ENCODE data around the gene ST6GALNAC2.
"Not testable (repeated sequence)": the region's sequence is repeated elsewhere in the genome, so short reads cannot be mapped to it uniquely, and the experiment has no call there.

ST6GALNAC2 gene

DNA sequence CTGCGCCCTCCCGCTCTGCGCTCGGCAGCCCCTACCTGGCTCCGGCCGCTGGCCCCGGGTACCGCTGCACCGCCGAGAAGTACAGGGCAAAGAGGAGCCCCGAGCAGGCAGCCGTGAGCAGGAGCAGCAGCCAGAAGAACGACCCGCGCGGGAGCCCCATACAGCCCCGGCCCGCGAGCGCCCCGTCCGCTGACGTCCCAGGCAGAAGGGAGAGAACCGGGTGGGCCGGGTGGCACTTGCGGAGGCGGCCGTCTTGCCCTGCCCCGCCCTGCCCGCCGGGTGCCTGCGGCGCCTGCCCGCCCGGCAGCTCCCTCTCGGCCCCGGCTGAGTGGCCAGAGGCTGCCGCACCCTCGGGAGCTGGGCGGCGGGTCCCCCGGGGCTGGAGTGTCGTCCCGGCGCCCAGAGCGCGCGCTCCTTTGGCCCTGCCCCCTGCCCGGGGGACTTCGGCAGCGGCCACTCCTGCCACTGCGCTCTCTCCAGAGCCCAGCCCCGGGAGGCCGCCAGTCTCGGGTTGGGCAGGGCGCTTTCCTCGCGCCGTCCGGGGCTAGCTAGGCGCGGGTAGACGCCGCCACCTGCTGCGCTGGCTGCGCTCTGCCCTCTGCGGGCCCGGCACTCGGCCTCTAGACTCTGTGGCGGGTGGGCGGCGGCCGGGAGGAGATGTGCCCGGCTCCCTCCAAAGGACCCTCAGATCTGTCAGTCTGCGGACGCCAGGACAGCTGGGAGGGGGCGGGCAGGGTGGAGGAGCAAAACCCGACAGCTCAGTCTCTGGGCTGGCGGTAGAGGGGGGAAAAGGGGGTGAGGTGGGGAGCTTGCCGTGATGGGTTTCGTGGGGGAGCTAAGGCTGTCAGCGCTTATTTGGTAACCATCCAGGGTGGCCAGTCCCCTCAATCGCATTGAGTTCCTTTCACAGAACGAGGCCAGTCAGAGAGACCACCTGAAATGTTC, at the start of gene ST6GALNAC2:
Gene ST6GALNAC2, minus strand, starts transcription at position 212 of the 945 bp plus-strand sequence. Its CDS starts 52 bp downstream, at position 160.
- DNase-seq (ENCODE audit: low read depth in 2 of 2) = no peak

DNA sequence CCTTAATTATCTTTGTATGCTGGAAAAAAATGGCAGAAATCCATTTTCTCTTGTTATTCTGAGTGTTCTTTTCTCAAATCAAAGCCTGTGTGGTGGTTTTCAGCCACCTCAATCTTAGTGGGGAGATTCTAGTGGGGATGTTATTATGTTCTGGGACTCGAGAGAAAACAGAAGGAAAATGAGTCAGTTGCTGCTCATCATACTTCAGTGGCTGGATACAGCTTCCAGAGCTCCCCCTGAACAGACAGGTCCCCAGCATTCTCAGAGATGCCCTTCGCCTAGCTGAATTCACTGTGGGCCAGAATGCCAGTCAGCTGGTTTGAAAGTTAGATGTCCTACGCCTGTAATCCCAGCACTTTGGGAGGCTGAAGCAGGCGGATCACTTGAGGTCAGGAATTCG, 49.4 kb upstream of the ST6GALNAC2 start:
- no peak for DNase-seq (ENCODE audit: low read depth in 2 of 2)

- no peak for DNase-seq (ENCODE audit: low read depth in 2 of 2)
Observed at GRCh38 chr17:76633628-76634328, 48.1 kb upstream of the ST6GALNAC2 start.

DNA sequence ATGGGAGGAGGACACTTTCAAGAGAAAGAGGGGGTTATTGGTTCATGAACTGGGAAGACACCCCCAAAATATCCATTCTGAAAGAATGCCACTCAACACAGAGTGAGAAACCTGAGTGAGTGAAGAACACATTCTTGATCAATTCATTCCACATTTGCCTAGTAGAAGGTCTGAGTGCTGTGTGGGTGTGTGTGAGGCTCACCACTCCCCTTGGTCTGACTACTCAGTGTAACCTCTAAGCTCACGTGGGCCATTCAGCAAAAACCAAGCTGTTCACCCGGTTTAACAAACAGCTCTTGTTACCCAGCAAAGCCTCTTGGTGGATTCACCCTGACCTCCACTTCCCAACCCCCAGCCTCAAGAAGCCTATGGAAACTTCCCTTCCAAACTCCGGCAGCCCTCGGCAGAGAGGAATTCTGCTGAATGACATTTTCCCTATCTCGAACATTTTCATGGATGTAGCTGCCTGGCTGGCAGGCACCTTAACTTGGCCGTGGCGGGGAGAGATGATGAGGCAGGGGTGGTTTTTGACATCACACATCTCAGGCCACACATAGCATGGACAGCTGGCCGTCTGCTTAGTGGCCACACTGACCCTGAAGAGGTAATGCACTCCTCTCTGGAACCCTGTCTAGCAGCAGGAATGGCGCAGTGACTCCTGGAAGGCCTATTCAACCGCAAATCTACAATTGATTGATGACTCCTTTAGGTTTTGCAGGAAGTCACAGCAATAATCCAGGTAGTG, 46.3 kb upstream of the ST6GALNAC2 start:
- peak in 1 of 2 donors; percentile 14 for DNase-seq (ENCODE audit: low read depth in 2 of 2)

DNA sequence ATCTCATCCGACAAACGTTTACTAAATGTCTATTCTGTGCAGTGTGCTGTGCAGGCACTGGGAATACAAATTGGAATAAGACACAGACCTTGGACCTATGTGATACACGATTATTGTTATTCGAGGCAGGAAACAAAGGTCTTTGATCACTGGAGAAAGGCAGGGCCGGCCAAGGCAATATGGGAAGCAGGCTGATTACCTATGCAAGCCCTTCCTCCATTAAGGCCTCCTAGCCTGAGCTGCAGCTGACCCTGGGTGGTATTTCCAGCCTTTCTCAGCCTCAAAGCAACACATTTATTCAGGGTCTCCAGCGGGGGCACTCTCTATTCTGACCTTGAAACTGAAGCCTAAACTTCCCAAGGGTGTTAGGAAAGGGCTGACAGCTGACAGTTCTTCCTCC, 44.5 kb upstream of the ST6GALNAC2 start:
- DNase-seq (ENCODE audit: low read depth in 2 of 2) = no peak

GRCh38 chr17:76627510-76627909, 41.9 kb upstream of the ST6GALNAC2 start:
- DNase-seq (ENCODE audit: low read depth in 2 of 2) = no peak

GRCh38 chr17:76626442-76626841, 40.8 kb upstream of the ST6GALNAC2 start:
- no peak for DNase-seq (ENCODE audit: low read depth in 2 of 2)

GRCh38 chr17:76625496-76625895, 39.8 kb upstream of the ST6GALNAC2 start:
- no peak for DNase-seq (ENCODE audit: low read depth in 2 of 2)

- peak; percentile 53 to 54 for DNase-seq (ENCODE audit: low read depth in 2 of 2)
Observed at GRCh38 chr17:76623271-76624146, 37.8 kb upstream of the ST6GALNAC2 start.

- DNase-seq (ENCODE audit: low read depth in 2 of 2) = no peak
Observed at GRCh38 chr17:76617838-76618237, 32.2 kb upstream of the ST6GALNAC2 start.

- no peak for DNase-seq (ENCODE audit: low read depth in 2 of 2)
Observed at GRCh38 chr17:76614912-76615617, 29.4 kb upstream of the ST6GALNAC2 start.

- DNase-seq (ENCODE audit: low read depth in 2 of 2) = not testable (repeated sequence)
Observed at GRCh38 chr17:76614064-76614759, 28.6 kb upstream of the ST6GALNAC2 start.

- DNase-seq (ENCODE audit: low read depth in 2 of 2) = no peak
Observed at GRCh38 chr17:76612977-76613851, 27.6 kb upstream of the ST6GALNAC2 start.

DNA sequence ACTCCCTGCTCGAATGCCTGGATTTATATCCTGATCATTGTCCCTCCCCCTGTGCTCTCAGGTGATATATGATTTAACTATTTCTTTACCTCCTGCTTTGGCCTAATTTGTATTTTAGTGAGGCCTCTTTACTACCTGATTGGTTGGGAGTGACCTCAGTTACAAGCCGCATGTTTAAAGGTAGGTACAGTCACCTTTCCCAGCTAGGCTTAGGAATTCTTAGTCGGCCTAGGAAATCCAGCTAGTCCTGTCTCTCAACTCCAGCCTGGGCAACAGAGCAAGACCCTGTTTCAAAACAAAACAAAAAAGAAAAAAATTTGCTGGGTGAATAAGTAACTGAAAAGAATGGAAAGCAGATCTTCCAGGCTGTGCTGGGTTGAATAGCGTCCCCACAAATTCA, 26.8 kb upstream of the ST6GALNAC2 start:
- DNase-seq (ENCODE audit: low read depth in 2 of 2) = no peak

GRCh38 chr17:76611758-76612157, 26.1 kb upstream of the ST6GALNAC2 start:
- no peak for DNase-seq (ENCODE audit: low read depth in 2 of 2)

DNA sequence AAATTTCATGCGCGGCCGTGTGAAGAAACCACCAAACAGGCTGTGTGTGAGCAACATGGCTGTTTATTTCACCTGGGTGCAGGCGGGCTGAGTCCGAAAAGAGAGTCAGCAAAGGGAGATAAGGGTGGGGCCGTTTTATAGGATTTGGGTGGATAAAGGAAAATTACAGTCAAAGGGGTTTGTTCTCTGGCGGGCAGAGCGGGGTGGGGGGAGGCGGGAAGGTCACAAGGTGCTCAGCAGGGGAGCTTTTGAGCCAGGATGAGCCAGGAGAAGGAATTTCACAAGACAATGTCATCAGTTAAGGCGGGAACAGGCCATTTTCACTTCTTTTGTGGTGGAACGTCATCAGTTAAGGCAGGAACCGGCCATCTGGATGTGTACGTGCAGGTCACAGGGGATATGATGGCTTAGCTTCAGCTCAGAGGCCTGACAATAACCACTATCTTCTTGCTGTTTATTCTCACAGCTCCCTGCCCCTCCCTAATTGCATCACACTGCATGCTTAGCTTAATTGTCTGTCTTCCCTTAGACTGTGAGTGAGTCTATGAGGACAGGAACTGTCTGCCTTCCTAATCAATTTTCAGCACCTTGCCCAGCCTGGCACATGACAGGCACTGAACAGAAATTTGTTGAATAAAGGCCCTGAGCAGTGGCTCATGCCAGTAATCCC, 25.6 kb upstream of the ST6GALNAC2 start:
- not testable (repeated sequence) for DNase-seq (ENCODE audit: low read depth in 2 of 2)

DNA sequence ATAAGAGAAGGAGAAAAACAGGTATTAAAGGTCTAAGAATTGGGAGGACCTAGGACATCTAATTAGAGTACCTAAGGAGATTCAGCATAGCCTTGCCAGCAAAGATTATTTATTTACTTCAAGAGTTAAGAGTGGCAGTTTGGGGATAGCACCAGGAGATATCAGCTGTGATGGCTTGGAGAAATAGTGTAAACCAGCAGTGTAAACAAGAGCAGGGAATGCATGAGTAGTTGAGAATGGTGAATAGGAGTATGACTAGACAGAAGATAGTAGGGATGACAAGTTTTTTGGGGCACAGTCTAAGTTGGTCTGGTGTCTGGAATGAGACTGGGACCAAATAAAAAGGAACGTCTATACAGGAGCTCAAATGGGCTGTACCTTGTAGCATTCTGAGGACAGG, 21.0 kb upstream of the ST6GALNAC2 start:
- DNase-seq (ENCODE audit: low read depth in 2 of 2) = not testable (repeated sequence)

DNA sequence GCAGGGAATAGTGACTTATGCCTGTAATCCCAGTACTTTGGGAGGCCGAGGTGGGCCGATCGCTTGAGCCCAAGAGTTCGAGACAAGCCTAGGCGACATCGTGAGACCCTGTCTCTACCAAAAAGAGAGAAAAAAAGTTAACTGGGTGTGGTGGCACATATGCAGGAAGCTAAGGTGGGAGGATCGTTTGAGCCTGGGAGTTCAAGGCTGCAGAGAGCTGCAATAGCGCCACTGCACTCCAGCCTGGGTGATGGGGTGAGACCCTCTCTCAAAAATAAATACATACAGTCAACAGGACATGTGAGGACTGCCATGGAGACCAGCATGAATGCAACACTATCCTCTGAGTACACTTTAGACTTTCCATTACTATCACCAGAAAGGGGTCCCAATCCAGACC, 15.4 kb upstream of the ST6GALNAC2 start:
- no peak for DNase-seq (ENCODE audit: low read depth in 2 of 2)

Measured in stimulated activated CD8-positive, alpha-beta memory T cell treated with anti-CD3 and anti-CD28 coated beads, Interleukin-15, amount 100 ng/mL, for 48 hours (primary cell).